Activated CD8-positive, alpha-beta memory T cell treated with anti-CD3 and anti-CD28 coated beads for 36 hours (primary cell): Measurements from ENCODE around the gene SLIT1. TPM values are rescaled to one million over a fixed set of nuclear protein-coding genes. Genes with fewer than 3 reads are reported as not detected.

Experiments used
- CTCF ChIA-PET: fragments of 350-600 bp; sonication (Branson Sonifier 250); formaldehyde crosslinking; loops from one replicate; lab custom pipeline; 2021; ENCODE audit warnings: antibody characterized with exemption; lab: Charles Lee
- POLR2A ChIA-PET: fragments of 350-600 bp; sonication (Branson Sonifier 250); formaldehyde crosslinking; loops from one replicate; lab custom pipeline; 2021; ENCODE audit warnings: antibody characterized with exemption; lab: Charles Lee
- total RNA-seq, 2 experiments: library from RNA; stranded (reverse); gene quantifications; one replicate each; pipeline ENCODE4 v1.2.3, GENCODE V29; 2021

Gene SLIT1
- total RNA-seq, 2 experiments from 2014 or later, result 0.17 to 0.19 TPM

DNA sequence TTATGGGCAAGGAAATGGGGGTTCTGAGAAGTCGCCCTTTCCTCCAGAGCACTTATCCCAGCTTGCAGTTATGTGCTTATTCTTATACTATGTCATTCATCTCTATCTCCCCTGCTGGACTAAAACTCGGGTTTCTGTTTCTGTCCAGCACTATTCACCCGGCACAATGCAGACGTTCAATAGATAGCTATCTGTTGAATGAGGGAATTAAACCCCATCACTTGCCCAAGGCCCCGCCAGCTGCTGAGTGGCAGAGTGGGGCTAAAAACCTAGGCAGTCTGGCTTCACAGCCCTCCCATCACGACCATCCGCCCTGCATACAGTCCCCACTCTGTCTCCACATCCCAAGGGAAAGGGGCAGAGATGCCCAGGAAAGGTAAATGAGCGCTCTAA is 5.4 kb downstream of the SLIT1 start:
- CTCF ChIA-PET, result interaction anchor here (0.6 to 1.3 kb wide), 2 partner anchors 30 to 169 kb away, joined by 4 read pairs; no protein-coding TSS in a partner anchor
- POLR2A ChIA-PET, result no interaction called here

GRCh38 chr10:97179731-97180362 is 5.9 kb downstream of the SLIT1 start:
- ChIA-PET CTCF (interaction anchor here (0.6 to 1.4 kb wide), 3 partner anchors 17 to 168 kb away, joined by 3 to 4 read pairs (median 4); no protein-coding TSS in a partner anchor), POLR2A (no interaction called here)

DNA sequence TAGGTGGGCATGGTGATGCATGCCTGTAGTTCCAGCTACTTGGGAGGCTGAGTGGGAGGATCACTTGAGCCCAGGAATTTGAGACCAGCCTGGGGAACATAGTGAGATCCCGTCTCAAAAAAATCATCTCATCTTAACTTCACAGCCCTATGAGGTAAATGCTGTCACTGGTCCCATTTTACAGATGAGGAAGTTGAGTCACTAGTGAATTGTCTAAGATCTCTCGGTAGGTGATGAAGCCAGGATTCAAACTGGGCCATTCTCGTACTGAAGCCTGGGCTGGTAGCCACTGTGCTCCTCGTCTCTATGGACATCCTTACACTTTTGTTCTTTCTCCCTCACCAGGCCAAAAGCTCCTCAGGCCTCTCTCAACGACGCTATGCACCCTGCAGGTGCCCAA is 6.4 kb downstream of the SLIT1 start:
- CTCF ChIA-PET, result interaction anchor here (1.4 kb wide), 1 partner anchor 18 kb away, joined by 3 read pairs; no protein-coding TSS in a partner anchor
- POLR2A ChIA-PET, result no interaction called here

- POLR2A ChIA-PET, result no interaction called here
- CTCF ChIA-PET, result interaction anchor here (1.4 kb wide), 1 partner anchor 19 kb away, joined by 3 read pairs; no protein-coding TSS in a partner anchor
Observed at GRCh38 chr10:97178074-97178473, 7.7 kb downstream of the SLIT1 start.

- POLR2A ChIA-PET, result no interaction called here
- CTCF ChIA-PET, result interaction anchor here (1.2 kb wide), 1 partner anchor 20 kb away, joined by 3 read pairs; no protein-coding TSS in a partner anchor
Observed at GRCh38 chr10:97176226-97176625, 9.5 kb downstream of the SLIT1 start.

DNA sequence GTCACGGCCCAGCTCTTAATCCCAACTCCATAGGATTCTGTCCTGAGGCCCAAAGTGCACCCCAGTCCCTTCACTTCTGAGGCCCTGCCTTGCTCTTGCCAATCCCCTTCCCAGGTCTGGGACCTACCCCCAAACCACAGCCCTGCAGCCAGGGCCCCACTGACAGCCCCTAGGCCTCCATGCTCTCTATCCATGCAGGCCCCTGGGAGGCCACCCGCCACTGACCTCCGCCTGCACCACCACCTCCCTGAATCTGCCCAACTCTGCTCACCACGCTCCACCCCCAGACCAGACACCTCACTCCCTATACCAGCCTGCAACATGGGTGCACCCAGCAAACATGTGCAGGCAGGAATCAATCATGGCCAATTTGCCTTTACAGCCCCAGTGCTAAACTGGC is 10.2 kb downstream of the SLIT1 start:
- ChIA-PET CTCF (interaction anchor here (1.2 kb wide), 1 partner anchor 20 kb away, joined by 3 read pairs; no protein-coding TSS in a partner anchor), POLR2A (no interaction called here)

DNA sequence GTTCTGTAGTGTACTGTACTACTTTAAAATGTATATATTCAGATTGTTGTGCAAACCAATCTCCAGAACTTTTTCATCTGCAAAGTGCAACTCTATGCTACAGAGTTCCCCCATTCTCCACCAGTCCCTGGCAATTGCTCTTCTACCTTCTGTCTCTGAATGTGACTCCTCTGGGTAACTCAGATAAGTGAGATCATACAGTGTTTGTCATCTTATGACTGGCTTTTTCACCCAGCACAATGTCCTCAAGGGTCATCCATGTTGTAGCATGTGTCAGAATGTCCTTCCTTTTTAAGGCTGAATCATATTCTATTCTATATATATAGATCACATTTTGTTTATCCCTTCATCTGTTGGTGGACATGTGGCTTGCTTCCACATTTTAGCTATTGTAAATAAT is 10.8 kb downstream of the SLIT1 start:
- CTCF ChIA-PET, result no interaction called here

DNA sequence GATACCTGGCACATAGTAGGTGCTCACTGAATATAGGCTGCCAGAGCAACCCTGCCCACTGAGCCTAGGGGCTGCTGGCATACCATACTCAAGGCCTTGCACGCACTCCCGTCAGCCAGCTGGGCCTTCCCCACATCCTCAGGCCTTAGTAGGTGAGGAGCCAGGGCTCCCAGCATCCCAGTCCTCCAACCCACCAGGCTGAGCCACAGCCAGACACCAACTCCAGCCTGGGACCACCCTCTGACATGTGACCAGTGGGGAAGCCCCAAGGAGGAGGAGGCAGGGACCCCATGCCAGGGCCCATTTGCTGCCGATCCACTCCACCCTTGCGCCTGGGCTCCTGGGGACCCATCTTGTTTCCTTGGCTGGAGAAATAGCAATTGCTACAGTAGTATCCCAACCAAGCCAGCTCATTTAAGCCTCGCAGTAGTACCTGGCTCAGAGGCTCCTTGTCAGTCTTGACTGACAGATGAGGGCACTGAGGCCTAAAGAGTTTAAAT is 11.4 kb downstream of the SLIT1 start:
- ChIA-PET CTCF (no interaction called here), POLR2A (no interaction called here)

More for the DNA sequence above, 10.8 kb downstream of the SLIT1 start:
- POLR2A ChIA-PET, result no interaction called here

DNA sequence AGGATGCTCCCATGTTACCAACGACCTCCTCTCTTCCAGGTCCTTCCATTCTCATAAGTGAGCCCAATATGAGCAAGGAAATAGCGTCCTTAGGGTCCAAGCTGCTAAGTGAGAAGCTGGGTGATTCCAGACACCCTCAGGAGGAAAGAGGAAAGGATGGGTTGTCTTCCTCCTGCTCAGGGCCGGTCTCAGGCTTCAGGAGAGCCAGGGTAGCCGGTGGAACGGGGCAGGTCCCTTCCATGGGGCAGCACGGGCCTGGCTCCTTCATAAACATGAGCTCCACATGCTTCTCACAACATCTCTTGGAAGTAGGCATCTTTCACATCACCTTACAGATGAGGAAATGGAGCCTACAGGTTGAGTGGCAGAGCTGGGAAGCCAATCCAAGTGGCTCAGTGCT is 12.7 kb downstream of the SLIT1 start:
- POLR2A ChIA-PET, result no interaction called here
- CTCF ChIA-PET, result interaction anchor here (0.6 kb wide), 1 partner anchor 27 kb away, joined by 3 read pairs; no protein-coding TSS in a partner anchor

DNA sequence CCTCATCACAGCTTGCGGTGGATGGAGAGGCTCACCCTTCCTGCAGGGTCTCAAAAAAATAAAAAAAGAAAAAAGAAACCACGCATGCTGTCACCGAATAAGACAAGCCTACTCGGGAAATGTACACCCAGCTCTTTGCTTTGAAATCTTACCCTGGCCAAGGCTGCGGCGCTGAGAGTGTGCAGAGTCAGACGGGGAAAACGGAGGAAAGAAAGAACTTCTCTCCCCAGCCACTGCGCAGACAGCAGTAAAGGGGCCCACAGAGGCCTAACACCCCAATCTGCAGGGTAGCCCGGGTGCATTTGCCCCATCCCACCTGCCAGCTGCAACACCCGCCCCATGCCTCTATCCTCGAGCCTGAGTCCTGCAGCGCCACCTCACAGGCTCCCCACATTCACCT is 14.8 kb downstream of the SLIT1 start:
- CTCF ChIA-PET, result no interaction called here
- POLR2A ChIA-PET, result no interaction called here

- ChIA-PET POLR2A (no interaction called here), CTCF (no interaction called here)
Observed at GRCh38 chr10:97169911-97170693, 15.7 kb downstream of the SLIT1 start.

DNA sequence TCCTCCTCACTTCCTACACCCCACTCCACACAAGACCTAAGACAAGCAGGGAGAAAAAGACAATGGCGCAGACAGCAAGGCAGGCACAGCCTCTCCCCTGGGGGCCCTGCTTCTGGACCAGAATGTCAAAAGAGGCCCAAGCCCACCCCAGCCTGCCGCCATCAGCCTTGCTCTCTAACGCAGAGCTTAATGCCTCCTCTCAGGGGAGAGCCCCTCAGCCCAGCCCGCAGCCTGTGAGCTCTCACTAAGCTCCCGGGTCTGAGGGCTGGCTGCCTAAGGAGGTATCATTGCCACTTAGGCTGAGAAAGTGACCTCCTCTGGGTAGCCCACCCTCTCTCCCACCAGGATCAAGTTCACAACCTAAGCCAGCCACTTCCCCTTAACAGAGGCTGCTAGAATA is 16.7 kb downstream of the SLIT1 start:
- POLR2A ChIA-PET, result no interaction called here
- CTCF ChIA-PET, result no interaction called here

GRCh38 chr10:97168645-97169044 is 17.1 kb downstream of the SLIT1 start:
- ChIA-PET POLR2A (no interaction called here), CTCF (no interaction called here)

DNA sequence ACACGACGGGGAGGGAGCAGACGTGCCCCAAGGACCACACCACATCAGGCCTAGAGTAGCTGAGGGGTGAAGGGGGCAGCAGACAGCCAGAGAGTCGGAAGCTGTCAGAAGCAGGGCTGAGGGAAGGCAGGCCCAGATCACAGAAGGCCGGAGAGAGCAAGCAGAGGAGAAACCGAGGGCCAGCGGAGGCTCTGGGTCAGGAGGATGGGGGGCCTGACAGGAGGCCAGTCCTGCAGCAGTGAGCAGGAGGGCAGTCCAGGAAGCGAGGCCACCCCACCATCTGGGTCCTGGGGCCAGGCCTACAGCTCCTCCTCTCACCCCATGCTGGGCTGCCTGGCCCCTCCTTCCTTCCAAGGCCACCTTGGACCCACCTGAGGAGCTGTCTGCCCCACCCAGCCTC is 20.3 kb downstream of the SLIT1 start:
- ChIA-PET CTCF (no interaction called here), POLR2A (no interaction called here)

DNA sequence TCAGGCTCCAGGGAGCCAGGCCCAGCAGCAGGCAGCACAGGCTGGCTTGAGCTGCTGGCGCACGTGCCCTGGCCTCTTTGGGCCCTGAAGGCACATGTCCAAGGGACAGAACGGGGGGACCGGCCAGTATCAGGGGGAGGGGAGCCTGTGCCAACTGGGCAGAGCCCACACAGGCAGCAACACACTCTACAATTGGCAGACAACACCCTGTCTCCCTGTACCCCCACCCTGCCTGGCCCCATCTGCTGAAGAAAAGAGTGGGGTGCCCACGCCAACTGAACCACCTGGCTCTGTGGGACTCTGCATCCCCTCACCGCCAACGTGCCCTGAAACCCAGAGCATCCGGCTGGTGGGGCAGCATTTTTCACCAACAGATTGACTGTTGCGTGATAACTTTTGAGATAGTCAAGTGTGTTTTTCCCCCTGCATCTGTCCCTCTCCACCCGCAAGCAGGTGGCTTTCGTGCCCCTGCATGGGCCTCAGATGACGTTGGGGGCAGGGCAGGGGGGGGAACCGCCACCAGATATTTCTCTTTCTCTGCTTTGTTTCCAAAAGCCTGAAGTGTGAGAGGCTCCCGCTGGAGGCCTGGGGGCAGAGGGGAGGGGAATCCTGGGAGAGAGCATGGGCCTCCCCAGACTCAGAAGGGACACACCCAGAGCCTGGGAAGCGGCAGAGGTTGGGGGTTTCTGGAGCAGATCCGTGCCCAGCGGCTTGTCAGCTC is 21.8 kb downstream of the SLIT1 start:
- ChIA-PET CTCF (no interaction called here), POLR2A (no interaction called here)

DNA sequence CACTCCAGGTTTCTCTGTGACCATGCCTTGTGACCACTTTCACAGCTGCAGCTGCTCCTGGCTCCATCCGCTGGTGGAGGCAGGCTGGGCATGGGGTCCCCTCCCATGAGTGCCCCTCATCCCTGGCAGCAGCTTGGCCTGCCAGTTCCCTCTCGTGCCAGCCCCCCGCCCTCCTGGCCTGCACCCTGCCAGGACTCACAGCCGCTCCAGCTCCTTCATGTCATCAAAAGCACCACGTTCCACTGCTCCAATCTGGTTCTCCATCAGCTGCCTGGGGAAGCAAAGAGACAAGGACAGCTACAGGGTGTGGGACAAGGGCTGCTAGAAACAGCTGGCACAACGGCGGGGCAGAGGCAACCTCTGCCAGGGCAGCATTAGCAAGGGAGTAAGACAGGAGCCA is 22.6 kb downstream of the SLIT1 start:
- ChIA-PET CTCF (no interaction called here), POLR2A (no interaction called here)

- CTCF ChIA-PET, result interaction anchor here (0.6 kb wide), 1 partner anchor 51 kb away, joined by 4 read pairs; no protein-coding TSS in a partner anchor
- POLR2A ChIA-PET, result no interaction called here
Observed at GRCh38 chr10:97159646-97160305, 26.0 kb downstream of the SLIT1 start.

- POLR2A ChIA-PET, result no interaction called here
- CTCF ChIA-PET, result no interaction called here
Observed at GRCh38 chr10:97157578-97158095, 28.1 kb downstream of the SLIT1 start.

- ChIA-PET POLR2A (no interaction called here), CTCF (no interaction called here)
Observed at GRCh38 chr10:97154781-97155180, 31.0 kb downstream of the SLIT1 start.
